GM12878 (cell line): ENCODE results near the gene NEXN. TPM values are rescaled to one million over a fixed set of nuclear protein-coding genes. Genes with fewer than 3 reads are reported as not detected.

Source experiments
- ATAC-seq: fragments of 200-7000 bp; cut with Tn5 transposase; 3 replicates; pipeline ENCODE4 v1.9.1; 2020; ENCODE audit warnings: mild to moderate bottlenecking, moderate library complexity
- BruUV-seq: library from RNA; stranded (reverse); fragments of 400-500 nt; replicated peaks from 2 replicates; lab custom pipeline; 2021; lab: Mats Ljungman, UMichigan
- CTCF ChIA-PET: fragments of 300-600 bp; sonication (Branson Sonifier 250); formaldehyde crosslinking; extraction: SDS; loops from one replicate; lab custom pipeline; 2021; ENCODE audit warnings: inconsistent platforms; lab: Yijun Ruan, JAX
- POLR2A ChIA-PET: fragments of 350-600 bp; formaldehyde crosslinking; extraction: SDS; loops from one replicate; lab custom pipeline; 2021; ENCODE audit warnings: inconsistent platforms; lab: Charles Lee
- RAD21 ChIA-PET: fragments of 300-600 bp; sonication (Branson Sonifier 250); formaldehyde crosslinking; loops from one replicate; lab custom pipeline; 2023; ENCODE audit warnings: antibody characterized with exemption; ENCODE audit not compliant: unreplicated experiment; lab: Charles Lee
- SMC1A ChIA-PET: fragments of 300-600 bp; sonication (Branson Sonifier 250); formaldehyde crosslinking; loops from one replicate; lab custom pipeline; 2023; ENCODE audit not compliant: unreplicated experiment, uncharacterized antibody; lab: Charles Lee
- DNase-seq: peaks from one replicate; pipeline ENCODE4 v3.0.0-alpha.2; 2011; ENCODE audit warnings: low read depth, low spot score
- FAIRE-seq: peaks from 3 replicates; lab custom pipeline; 2011; peaks lifted over from hg19 to GRCh38; lab: Jason Lieb, UNC
- H2AFZ ChIP-seq: 2 replicates; pipeline ENCODE4 v1.6.0; 2011; ENCODE audit warnings: low read depth, low read length, control low read depth; ENCODE audit not compliant: control insufficient read depth
- H3K27ac ChIP-seq: 2 replicates; pipeline ENCODE4 v1.5.1; 2011; ENCODE audit warnings: control low read depth; ENCODE audit not compliant: control insufficient read depth, insufficient read depth
- H3K27me3 ChIP-seq, 2 experiments: replicated peaks in 1 of 2; 2 replicates each; pipeline versions ENCODE4 v1.6.0 to v1.6.1; 2011; ENCODE audit warnings: low read length in 1 of 2; ENCODE audit not compliant: control insufficient read depth in 2 of 2, insufficient read depth in 2 of 2
- H3K36me3 ChIP-seq, 2 experiments: 2 replicates each; pipeline ENCODE4 v1.5.1; 2011; ENCODE audit warnings: low read length in 1 of 2; ENCODE audit not compliant: control insufficient read depth in 2 of 2, insufficient read depth in 2 of 2
- H3K4me1 ChIP-seq: 2 replicates; pipeline ENCODE4 v1.6.1; 2011; ENCODE audit warnings: mild to moderate bottlenecking, low read length, moderate library complexity, mixed read lengths; ENCODE audit not compliant: control insufficient read depth, insufficient read depth
- H3K4me2 ChIP-seq: 2 replicates; pipeline ENCODE4 v1.6.0; 2011; ENCODE audit warnings: control low read depth; ENCODE audit not compliant: control insufficient read depth, insufficient read depth
- H3K4me3 ChIP-seq: fragments of 200-600 bp; sonication (generic); 2 replicates; pipeline ENCODE4 v1.5.1; 2016
- H3K79me2 ChIP-seq: 2 replicates; pipeline ENCODE4 v1.6.0; 2011; ENCODE audit warnings: low read length; ENCODE audit not compliant: control insufficient read depth, insufficient read depth
- H3K9ac ChIP-seq: 2 replicates; pipeline ENCODE4 v1.8.0; 2011; ENCODE audit warnings: low read length, control low read depth, mixed read lengths; ENCODE audit not compliant: control insufficient read depth, insufficient read depth
- H3K9me3 ChIP-seq: replicated peaks from 3 replicates; pipeline ENCODE4 v1.5.1; 2011; ENCODE audit warnings: mild to moderate bottlenecking, low read length; ENCODE audit not compliant: control insufficient read depth, insufficient read depth
- H4K20me1 ChIP-seq: 2 replicates; pipeline ENCODE4 v1.6.0; 2011; ENCODE audit not compliant: control insufficient read depth, insufficient read depth
- ATF3 ChIP-seq: IDR thresholded peaks from 2 replicates; pipeline ENCODE4 v1.6.1; 2011; ENCODE audit warnings: low read depth, mild to moderate bottlenecking, low read length, moderate library complexity, borderline replicate concordance; ENCODE audit errors: extremely low read depth
- BMI1 ChIP-seq: fragments of 450-650 bp; IDR thresholded peaks from 2 replicates; pipeline ENCODE4 v1.6.1; 2016; ENCODE audit warnings: mild to moderate bottlenecking, moderate library complexity, borderline replicate concordance
- ELK1 ChIP-seq: IDR thresholded peaks from 2 replicates; pipeline ENCODE4 v1.6.1; 2012; ENCODE audit warnings: low read depth, low read length, improper control_type of control experiment
- IRF3 ChIP-seq: fragments of 450-650 bp; IDR thresholded peaks from 2 replicates; pipeline ENCODE4 v1.6.1; 2014; ENCODE audit warnings: mild to moderate bottlenecking
- MLLT1 ChIP-seq: fragments of 450-650 bp; IDR thresholded peaks from 2 replicates; pipeline ENCODE4 v1.6.1; 2016; ENCODE audit warnings: mild to moderate bottlenecking
- MXI1 ChIP-seq: fragments of 150-350 bp; IDR thresholded peaks from 2 replicates; pipeline ENCODE4 v1.6.1; 2011; ENCODE audit warnings: low read depth, mild to moderate bottlenecking, inconsistent platforms, low read length, improper control_type of control experiment
- MYB ChIP-seq: fragments of 150-350 bp; IDR thresholded peaks from 2 replicates; pipeline ENCODE4 v1.6.1; 2014; ENCODE audit warnings: mild to moderate bottlenecking, low read depth, low read length, borderline replicate concordance
- POU2F2 ChIP-seq: IDR thresholded peaks from 3 replicates; pipeline ENCODE4 v1.6.1; 2011; ENCODE audit warnings: low read depth, mild to moderate bottlenecking, low read length, borderline replicate concordance
- PRDM15 ChIP-seq: fragments of 450-650 bp; formaldehyde crosslinking; IDR thresholded peaks from 2 replicates; pipeline ENCODE4 v1.4.0; 2020; ENCODE audit warnings: mild to moderate bottlenecking, moderate library complexity
- RCOR1 ChIP-seq: conservative IDR thresholded peaks from 2 replicates; pipeline ENCODE4 v1.6.1; 2012; ENCODE audit warnings: low read depth, low read length, improper control_type of control experiment
- SMARCA5 ChIP-seq: fragments of 450-650 bp; IDR thresholded peaks from 2 replicates; pipeline ENCODE4 v1.6.1; 2017; ENCODE audit warnings: mild to moderate bottlenecking
- ZNF687 ChIP-seq: fragments of 450-650 bp; IDR thresholded peaks from 2 replicates; pipeline ENCODE4 v1.6.1; 2017; ENCODE audit warnings: mild to moderate bottlenecking, moderate library complexity
- WGBS: methylation state at CpG from one replicate; pipeline ENCODE4 v1.1.6; 2016; ENCODE audit warnings: low lambda C conversion rate; ENCODE audit not compliant: insufficient replicate concordance, insufficient coverage; ENCODE audit errors: missing lambda C conversion rate; 5-methylcytosine and 5-hydroxymethylcytosine counted together
- in situ Hi-C: fragments of 300-500 bp; cut with MboI; formaldehyde crosslinking; loops from 9 replicates; pipeline ENCODE4 v1.14.3; 2018; ENCODE audit warnings: mixed read lengths
- intact Hi-C: fragments of 100-400 bp; cut with micrococcal nuclease; formaldehyde crosslinking; loops from one replicate; pipeline ENCODE4 v1.14.2; 2022; ENCODE audit not compliant: unreplicated experiment
- polyA plus RNA-seq, 11 experiments: library from polyadenylated mRNA; depleted of rRNA in 4 of 11; unstranded in 6 of 11; stranded (reverse) in 5 of 11; fragments of >200 nt; fragmentation: Nextera tagmentation in 4 of 11; fragmentation: Illumina TruSeq in 1 of 11; extraction: Ambion mirVana in 4 of 11; extraction: Trizol in 1 of 11; gene quantifications; 1 replicate in 1 of 11; 2 replicates in 10 of 11; pipeline versions ENCODE4 v1.2.1 to v1.2.3, GENCODE V29; 2011 to 2016; ENCODE audit warnings: inconsistent platforms in 2 of 11, missing spikeins in 2 of 11, low read depth in 1 of 11
- total RNA-seq, 4 experiments: library from RNA; depleted of rRNA in 3 of 4; stranded (reverse); fragments of >200 nt in 3 of 4; fragmentation: Illumina TruSeq in 1 of 4; extraction: Trizol in 1 of 4; gene quantifications; 2 replicates each; pipeline versions ENCODE4 v1.2.1 to v1.2.3, GENCODE V29; 2013 to 2021

NEXN gene
- total and polyA plus RNA-seq, 10 of the 15 experiments (the other 5 are each of a cell fraction or from before 2014, with no cell fraction given), result 2.5 to 46.6 (median 15.4) TPM

GRCh38 chr1:77891200-77891599, 2.8 kb downstream of the NEXN start:
- H3K27ac ChIP-seq, result no peak overlapping the region
- H3K4me2 ChIP-seq, result no peak overlapping the region
- H3K4me3 ChIP-seq, result no peak overlapping the region
- 29% methylated on average over 1 of the region's 1 CpG for whole genome bisulfite sequencing
- H3K27me3 ChIP-seq, result no peaks in the 10 kb centered on the region; a peak in 1 of 4 replicates
- no peaks in the 10 kb centered on the region for H4K20me1 ChIP-seq
- no peak overlapping the region for H2AFZ ChIP-seq
- in situ Hi-C loops, result no loop called here
- no peak for FAIRE-seq
- no peaks in the 10 kb centered on the region for H3K36me3 ChIP-seq
- H3K9ac ChIP-seq, result no peak overlapping the region
- ChIA-PET RAD21 (no interaction called here), POLR2A (no interaction called here), SMC1A (no interaction called here), CTCF (no interaction called here)
- no peaks in the 10 kb centered on the region for H3K79me2 ChIP-seq
- intact Hi-C loops, result no loop called here
- BruUV-seq, result no TSS peak
- ATAC-seq, result no peak
- DNase-seq, result no peak
- no peaks in the 10 kb centered on the region for H3K4me1 ChIP-seq
- no peaks in the 10 kb centered on the region for H3K9me3 ChIP-seq
- TF ChIP-seq MLLT1, result no peak
- no peak for TF ChIP-seq IRF3
- no peak for TF ChIP-seq RCOR1
- no peak for TF ChIP-seq PRDM15 (CRISPR knock-in tag)
- TF ChIP-seq BMI1, result no peak
- no peak for TF ChIP-seq POU2F2
- no peak for TF ChIP-seq MYB
- no peak for TF ChIP-seq ZNF687
- TF ChIP-seq MXI1, result no peak
- TF ChIP-seq SMARCA5, result no peak
- no peak for TF ChIP-seq ATF3
- no peak for TF ChIP-seq ELK1
